Fibroblast of skin of abdomen (primary cell): ENCODE results near the gene ZNF747.
"Not testable (repeated sequence)": the region's sequence is repeated elsewhere in the genome, so short reads cannot be mapped to it uniquely, and the experiment has no call there.

Source experiments
- DNase-seq: peaks from one replicate; pipeline ENCODE4 v3.0.0-alpha.2; 2013

The ZNF747 gene

GRCh38 chr16:30557957-30558788, 23.5 kb upstream of the ZNF747 start, which contains the start of gene ZNF764:
ZNF764 (minus strand) TSS chr16:30558374; CDS start chr16:30558182, 192 bp downstream.
- peak; percentile 98 for DNase-seq

- DNase-seq = no peak
These were observed 23.0 kb upstream of the ZNF747 start for GRCh38 chr16:30557707-30557956.

DNA sequence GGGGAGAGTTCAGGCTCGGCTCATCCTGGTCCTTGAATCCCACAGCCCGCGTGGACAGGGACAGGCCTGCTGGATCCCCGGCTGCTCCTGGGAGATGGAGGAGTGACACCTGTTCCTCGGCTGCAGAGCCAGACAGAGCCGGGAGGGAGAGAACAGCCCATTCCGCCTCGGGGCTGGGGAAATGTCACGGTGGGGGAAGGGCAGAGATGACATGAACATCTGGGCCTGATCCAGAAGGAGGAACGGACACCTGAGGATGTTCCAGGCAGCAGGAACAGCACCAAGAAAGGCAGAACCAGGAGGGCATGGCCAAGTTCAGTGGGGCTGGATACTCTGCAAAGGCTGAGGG, 21.4 kb upstream of the ZNF747 start:
- DNase-seq = no peak

DNA sequence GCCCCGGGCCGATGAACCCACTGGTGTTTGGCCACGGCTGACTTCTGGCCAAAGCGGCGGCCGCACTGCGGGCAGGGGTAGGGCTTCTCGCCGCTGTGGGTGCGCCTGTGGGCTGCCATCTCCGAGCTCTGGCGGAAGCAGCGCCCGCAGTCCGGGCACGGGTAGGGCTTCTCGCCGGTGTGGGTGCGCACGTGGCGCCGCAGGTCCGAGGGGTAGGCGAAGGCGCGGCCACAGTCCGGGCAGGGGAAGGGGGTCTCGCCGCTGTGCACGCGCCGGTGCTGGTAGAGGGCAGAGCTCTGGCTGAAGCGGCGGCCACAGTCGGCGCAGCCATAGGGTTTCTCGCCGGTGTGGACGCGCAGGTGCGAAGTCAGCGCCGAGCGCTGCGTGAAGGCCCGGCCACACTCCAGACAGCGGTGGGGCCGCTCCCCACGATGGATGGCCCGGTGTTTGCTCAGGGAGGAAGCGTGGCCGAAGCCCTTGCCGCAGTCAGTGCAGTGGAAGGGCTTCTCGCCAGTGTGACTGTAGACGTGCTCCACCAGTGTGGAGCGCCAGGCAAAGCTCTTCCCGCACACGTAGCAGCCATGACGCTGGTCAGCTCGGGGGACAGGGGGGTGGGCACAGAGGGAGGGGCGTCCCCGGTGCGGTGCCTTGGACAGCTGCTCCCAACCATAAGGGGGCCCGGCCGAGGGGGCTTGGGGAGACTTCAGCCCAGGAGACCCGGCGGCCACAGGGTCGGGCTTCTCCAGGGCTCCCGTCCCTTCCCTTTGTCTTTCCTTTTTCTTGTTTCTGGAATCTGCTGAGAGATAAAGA, 20.9 kb upstream of the ZNF747 start:
- DNase-seq = no peak

DNA sequence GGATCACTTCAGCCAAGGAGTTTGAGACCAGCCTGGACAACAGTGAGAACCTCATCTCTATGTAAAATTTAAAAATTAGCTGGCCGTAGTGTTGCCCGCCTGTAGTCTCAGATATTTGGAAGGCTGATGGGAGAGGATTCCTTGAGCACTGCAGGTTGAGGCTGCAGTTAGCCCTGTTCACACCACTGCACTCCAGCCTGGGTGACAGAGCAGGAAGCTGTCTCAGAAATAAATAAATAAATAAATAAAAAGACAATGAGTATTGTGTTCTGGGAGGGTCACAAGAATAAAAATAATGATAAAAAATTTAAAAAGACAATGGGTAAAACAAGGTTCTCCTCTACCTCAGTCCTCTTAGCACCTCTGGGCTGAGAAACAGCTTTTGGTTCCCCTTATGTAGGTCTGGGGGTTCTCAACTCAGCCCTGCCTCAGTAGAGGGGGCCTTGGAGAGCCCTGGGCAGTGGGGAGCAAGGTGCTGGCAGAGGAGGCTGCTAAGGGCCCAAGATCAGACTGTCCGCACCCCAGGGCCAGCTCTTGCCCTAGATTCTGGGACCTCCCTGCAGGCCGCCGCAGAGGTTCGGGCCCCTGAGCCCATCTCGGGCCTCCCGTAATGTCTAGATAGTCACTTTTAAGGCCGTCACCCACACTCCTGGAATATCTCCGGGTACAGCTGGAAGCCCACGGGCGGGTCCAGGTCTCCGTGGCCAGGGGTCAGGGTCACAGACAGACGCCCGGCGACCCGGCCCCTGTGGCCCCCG, 20.1 kb upstream of the ZNF747 start:
- DNase-seq = no peak

DNA sequence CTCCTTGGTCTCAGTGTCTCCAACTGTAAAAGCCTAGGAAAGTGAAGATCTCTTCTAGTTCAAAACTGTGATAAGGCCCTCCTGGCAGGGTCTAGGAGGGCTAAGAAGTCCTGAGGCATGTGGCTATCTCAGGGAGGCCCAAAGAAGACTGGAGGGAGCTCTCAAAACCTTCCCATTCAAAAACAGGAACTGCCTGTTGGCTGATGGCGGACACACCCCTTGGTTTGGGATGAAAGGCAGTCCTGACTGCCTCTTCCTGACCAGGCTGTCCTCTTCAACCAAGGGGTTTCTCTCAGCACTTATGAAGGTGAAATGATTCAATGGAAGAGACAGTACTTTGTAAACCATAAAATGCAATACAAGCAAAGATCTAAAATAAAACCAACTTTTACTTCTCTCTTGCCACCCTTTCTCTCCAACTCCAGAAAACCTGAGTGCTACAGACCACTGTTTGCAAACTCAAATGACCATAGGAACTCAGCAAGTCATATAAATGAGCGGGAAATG, 18.8 kb upstream of the ZNF747 start:
- no peak for DNase-seq

- no peak for DNase-seq
These were observed 18.3 kb upstream of the ZNF747 start for GRCh38 chr16:30552956-30553355.

- DNase-seq = no peak
These were observed 17.1 kb upstream of the ZNF747 start for GRCh38 chr16:30551781-30552180.

DNA sequence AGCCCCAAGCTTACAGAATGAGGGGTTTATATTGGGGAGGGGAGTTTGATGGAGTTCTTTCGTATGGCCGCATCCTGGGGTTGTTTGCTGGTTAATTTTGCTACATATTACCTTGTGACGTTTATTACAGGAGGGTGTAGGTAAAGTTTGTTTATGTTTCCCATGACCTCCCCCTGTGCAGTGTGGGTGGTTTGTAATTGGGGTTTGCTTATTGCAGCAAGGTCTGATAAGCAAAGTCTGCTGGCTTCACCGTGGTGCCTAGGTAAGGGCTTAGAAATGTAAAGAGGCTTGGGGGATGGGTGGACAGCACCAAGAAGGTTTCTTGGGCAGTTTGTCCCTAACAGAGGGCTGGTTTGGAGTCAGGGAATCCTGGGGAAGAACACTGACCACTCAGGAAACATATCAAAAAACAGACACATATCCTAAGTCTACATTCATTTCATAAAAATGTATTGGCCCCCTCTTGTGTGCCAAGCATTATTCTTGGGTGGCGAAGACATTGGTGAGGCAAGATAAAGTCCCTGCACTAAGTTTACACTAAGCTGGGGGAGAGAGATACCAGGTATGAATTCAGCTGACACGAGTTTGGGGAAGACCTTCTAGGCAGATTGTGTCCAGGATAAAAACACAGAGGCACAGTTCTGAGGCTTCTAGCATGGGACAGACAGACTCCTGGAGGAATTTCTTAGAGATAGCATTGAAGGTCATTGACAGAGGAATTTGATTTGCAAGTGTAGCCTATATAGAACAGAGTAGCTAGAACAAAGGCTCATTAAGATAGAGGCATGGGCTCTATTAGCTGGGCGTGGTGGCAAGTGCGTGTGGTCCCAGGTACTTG, 14.0 kb upstream of the ZNF747 start:
- DNase-seq = no peak

GRCh38 chr16:30546115-30546514, 11.5 kb upstream of the ZNF747 start:
- no peak for DNase-seq

DNA sequence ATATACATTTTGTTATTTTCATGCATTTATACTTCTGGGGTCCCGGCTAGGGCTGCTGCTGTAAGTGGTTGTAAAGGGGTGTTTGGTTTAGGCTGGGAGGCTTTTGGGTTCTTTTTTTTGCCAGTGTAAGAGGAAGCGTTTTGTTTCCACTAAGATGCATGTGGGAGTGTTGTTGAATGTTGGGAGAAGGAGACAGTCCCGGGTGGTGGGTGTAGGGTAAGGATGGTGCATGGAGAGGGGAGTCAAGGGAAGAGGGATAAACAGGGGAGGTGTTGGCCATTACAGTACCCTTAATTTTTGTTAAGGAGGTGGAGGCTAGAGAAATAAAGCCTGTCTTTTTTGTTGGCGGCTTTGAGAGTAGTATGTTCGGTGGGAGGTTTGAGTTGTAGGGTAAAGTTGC, 8.4 kb upstream of the ZNF747 start:
- DNase-seq = no peak

GRCh38 chr16:30541502-30542329, 7.1 kb upstream of the ZNF747 start:
- peak; percentile 57 for DNase-seq

DNA sequence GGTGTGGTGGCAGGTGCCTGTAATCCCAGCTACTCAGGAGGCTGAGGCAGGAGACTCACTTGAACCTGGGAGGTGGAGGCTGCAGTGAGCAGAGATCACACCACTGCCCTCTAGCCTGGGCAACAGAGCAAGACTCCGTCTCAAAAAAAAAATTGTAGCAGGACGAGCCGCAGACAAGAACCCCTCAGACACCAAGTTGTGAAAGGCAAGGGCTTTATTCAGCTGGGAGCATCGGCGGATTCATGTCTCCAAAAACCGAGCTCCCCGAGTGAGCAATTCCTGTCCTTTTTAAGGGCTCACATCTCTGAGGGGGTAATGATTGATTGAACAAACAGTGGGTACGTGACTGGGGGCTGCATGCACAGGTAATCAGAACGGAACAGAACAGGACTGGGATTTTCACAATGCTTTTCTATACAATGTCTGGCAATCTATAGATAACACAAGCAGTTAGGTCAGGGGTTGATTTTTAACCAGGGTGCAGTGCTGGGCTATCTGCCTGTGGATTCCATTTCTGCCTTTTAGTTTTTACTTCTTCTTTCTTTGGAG, 6.3 kb upstream of the ZNF747 start:
- DNase-seq = not testable (repeated sequence)

- not testable (repeated sequence) for DNase-seq
These were observed 5.4 kb upstream of the ZNF747 start for GRCh38 chr16:30539986-30540526.

GRCh38 chr16:30539000-30539964, 4.6 kb upstream of the ZNF747 start:
- DNase-seq = no peak

DNA sequence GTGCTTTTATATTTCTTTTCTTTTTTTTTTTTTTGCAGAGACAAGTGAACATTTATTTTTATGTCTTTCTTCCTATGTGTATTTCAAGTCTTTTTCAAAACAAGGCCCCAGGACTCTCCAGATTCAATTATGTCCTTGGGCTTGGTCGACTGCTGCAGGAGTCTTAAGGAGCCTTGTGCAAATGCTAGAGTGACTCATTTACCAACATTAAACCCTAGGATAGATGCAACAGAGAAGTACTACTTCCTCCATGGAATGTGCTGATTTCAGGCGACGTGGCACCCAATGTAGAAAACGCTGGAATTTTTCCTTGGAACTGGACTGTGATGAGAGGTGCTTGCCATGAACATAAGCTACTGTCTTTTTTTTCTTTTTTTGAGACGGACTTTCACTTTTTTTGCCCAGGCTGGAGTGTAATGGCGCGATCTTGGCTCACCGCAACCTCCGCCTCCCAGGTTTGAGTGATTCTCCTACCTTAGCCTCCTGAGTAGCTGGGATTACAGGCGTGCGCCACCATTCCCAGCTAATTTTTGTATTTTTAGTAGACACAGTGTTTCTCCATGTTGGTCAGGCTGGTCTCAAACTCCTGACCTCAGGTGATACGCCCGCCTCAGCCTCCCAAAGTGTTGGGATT, 1.9 kb upstream of the ZNF747 start:
- not testable (repeated sequence) for DNase-seq

DNA sequence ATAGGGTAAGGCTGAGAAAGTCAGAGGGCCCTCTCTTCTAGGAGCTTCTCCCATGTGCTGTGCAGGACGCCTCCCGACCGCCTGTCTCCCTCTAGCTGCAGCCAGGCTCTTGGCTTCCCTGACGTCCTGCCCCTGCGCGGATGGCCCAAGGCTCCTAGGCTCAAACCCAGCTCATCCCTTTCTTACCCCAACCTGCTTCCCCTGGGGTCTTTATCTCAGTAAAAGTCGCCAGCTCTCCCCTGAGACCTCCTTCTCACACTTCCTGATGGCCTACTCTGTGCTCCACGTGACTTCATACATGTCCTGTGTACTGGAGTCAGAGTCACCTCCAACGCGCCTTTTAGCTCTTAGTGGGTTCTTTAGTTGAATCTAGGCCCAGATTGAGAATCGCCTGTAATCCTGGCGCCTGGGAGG, 1.1 kb upstream of the ZNF747 start:
- peak; percentile 76 for DNase-seq

DNA sequence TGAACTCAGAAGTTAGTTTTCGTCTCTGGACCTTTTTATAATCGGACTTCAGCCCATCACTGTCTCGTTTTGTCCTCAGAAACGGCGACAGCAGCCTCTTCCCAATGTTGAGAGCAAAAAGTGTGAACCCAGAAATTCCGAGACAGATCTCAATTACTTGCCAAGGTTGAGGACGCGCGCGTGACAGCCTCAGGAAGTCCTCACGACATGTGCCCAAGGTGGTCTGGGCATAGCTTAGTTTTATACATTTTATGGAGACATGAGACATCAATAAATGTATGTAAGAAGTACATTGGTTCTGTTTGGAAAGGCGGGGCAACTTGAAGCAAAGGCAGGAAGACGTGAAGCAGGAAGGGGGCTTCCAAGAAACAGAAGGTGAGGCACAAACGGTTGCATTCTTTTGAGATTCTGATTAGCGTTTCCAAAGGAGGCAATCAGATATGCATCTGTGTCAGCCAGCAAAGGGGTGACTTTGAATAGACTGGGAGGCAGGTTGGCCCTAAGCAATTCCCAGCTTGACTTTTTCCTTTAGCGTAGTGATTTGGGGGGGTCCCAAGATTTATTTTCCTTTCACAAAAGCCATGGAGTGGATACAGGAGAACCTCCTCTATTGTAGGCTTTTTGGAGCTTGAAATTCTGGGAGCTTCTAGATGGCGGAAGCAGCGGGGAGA, 583 bp upstream of the ZNF747 start:
- peak; percentile 5 for DNase-seq
